Mucosa of descending colon (tissue), 3 donors: ENCODE measurements around the gene RMC1. TPM values are rescaled to one million over a fixed set of nuclear protein-coding genes. Genes with fewer than 3 reads are reported as not detected.
A peak's percentile ranks its signal among the peaks of the same experiment; 100 is the strongest.

Source experiments
- ATAC-seq: fragments of 200-7000 bp; cut with Tn5 transposase; one replicate; pipeline ENCODE4 v1.9.1; 2020; ENCODE audit warnings: mild to moderate bottlenecking, moderate library complexity
- DNase-seq, 3 donors: peaks; one replicate each; pipeline ENCODE4 v3.0.0-alpha.2; 2020
- H3K36me3 ChIP-seq: fragments of 200-600 bp; one replicate; pipeline ENCODE4 v1.8.0; 2021; ENCODE audit warnings: low read depth, mild to moderate bottlenecking
- H3K4me1 ChIP-seq: fragments of 200-600 bp; one replicate; pipeline ENCODE4 v1.8.0; 2021; ENCODE audit warnings: low read depth, mild to moderate bottlenecking
- H3K4me3 ChIP-seq: fragments of 200-600 bp; one replicate; pipeline ENCODE4 v1.8.0; 2021; ENCODE audit warnings: mild to moderate bottlenecking
- H3K9me3 ChIP-seq: fragments of 200-600 bp; one replicate; pipeline ENCODE4 v1.8.0; 2021; ENCODE audit warnings: mild to moderate bottlenecking
- CTCF ChIP-seq: fragments of 200-600 bp; IDR thresholded peaks from one replicate; pipeline ENCODE4 v1.8.0; 2022; ENCODE audit warnings: antibody characterized with exemption, mild to moderate bottlenecking
- intact Hi-C, 2 donors: fragments of 100-400 bp; cut with DNase I in 1 of 2; cut with micrococcal nuclease in 1 of 2; formaldehyde crosslinking; loops; one replicate each; pipeline versions ENCODE4 v1.11.0 to v1.11.1; 2022; cut with DNase I, micrococcal nuclease
- total RNA-seq, 3 donors: library from RNA; stranded (reverse); fragmentation: NEBNext Ultra II Directional in 2 of 3; extraction: Animal tissue kit (Norgen Biotek cat#: 25700) in 2 of 3; gene quantifications; one replicate each; pipeline versions ENCODE4 v1.2.1 to v1.2.4, GENCODE V29; 2021 to 2023
- donor health status: DM: no; HTN: no; CAD: no; lungs with moderate emphysema.
- donor health status: DM: no; HTN: no; CAD: no.
- donor health status: DM: no; HTN: yes; CAD: no.

Gene RMC1
- total RNA-seq, 3 donors from 2014 or later, result 30.4 to 33.5 (median 30.5) TPM

GRCh38 chr18:23523429-23524212 is 20.3 kb downstream of the RMC1 start:
- no peaks in the 10 kb centered on the region for H3K36me3 ChIP-seq
- no peak for DNase-seq
- H3K9me3 ChIP-seq, result no peaks in the 10 kb centered on the region
- TF ChIP-seq CTCF, result no peak
- no peaks in the 10 kb centered on the region for H3K4me1 ChIP-seq
- intact Hi-C loops, result loop anchor here in 1 of 2 donors (10.0 kb wide), 1 partner anchor 61 kb away; the partner anchor contains the start of gene NPC1
- no peak overlapping the region for H3K4me3 ChIP-seq
- ATAC-seq, result no peak

- no peak for TF ChIP-seq CTCF
- DNase-seq (no peak), ATAC-seq (no peak)
- H3K4me3 ChIP-seq, result no peak overlapping the region
- H3K9me3 ChIP-seq, result no peaks in the 10 kb centered on the region
- H3K4me1 ChIP-seq, result no peaks in the 10 kb centered on the region
- intact Hi-C loops, result loop anchor here in 1 of 2 donors (10.0 kb wide), 1 partner anchor 61 kb away; the partner anchor contains the start of gene NPC1
- no peaks in the 10 kb centered on the region for H3K36me3 ChIP-seq
Measured at GRCh38 chr18:23524213-23524707, 20.9 kb downstream of the RMC1 start.

DNA sequence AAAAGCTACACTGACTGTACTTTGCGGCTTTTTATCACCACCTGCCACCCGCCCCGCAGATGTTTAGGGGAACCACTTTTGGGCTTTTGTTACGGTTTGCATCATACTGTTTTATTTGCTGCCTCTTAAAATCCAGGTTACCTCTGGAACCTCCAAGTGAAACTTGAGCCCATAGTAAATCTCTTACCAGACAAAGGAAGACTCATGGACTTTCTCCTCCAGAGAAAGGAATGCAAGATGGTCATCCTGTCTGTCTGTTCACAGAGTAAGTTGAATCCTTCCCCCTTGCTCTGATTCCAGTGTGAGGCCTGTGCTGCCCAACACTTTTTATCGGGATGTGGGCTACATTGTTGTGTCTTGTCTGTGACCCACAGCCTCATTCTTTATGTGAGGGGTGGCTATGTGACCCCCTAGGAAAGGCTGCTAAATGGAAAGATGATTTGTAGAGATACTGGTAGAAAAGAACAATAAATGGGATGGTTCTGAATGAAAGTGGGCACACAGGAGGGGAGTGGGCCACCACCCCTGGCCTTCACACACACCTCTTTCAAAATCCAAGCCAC is 23.3 kb downstream of the RMC1 start:
- TF ChIP-seq CTCF, result no peak
- H3K36me3 ChIP-seq, result peaks cover 9% of the 10 kb centered on the region
- H3K9me3 ChIP-seq, result no peaks in the 10 kb centered on the region
- intact Hi-C loops, result loop anchor here in 1 of 2 donors (10.0 kb wide), 1 partner anchor 58 kb away; the partner anchor contains the start of gene NPC1
- no peak for DNase-seq
- H3K4me3 ChIP-seq, result no peak overlapping the region
- no peaks in the 10 kb centered on the region for H3K4me1 ChIP-seq
- ATAC-seq, result no peak

GRCh38 chr18:23528580-23529472 is 25.5 kb downstream of the RMC1 start:
- intact Hi-C loops, result loop anchor here in 1 of 2 donors (10.0 kb wide), 1 partner anchor 56 kb away; the partner anchor contains the start of gene NPC1
- Histone ChIP-seq H3K9me3 (no peaks in the 10 kb centered on the region), H3K4me3 (no peak overlapping the region), H3K4me1 (no peaks in the 10 kb centered on the region), H3K36me3 (peaks cover 12% of the 10 kb centered on the region)
- peak; percentile 48 for ATAC-seq
- no peak for TF ChIP-seq CTCF
- DNase-seq, result peak in 1 of 3 donors; percentile 35

DNA sequence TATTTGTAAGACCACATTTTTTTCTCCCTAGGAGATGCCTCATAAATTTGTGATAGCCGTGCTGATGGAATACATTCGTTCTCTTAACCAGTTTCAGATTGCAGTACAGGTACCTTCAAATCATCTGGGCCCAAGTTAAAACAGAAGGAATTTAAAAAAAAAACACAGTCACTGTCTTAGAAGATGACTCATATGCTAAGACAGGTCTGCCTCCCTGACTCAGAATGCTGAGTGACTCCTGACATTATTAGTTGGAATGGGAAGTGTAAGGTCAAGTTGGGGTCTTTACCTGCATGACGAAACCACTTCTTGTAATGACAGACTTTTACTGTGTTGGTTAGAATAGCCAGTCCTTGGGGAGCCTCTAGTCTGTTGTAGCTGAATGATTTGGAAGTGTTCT is 26.3 kb downstream of the RMC1 start:
- ATAC-seq, result no peak
- no peaks in the 10 kb centered on the region for H3K4me1 ChIP-seq
- intact Hi-C loops, result loop anchor here in 1 of 2 donors (10.0 kb wide), 1 partner anchor 55 kb away; the partner anchor contains the start of gene NPC1
- peaks cover 18% of the 10 kb centered on the region for H3K36me3 ChIP-seq
- no peak for TF ChIP-seq CTCF
- DNase-seq, result no peak
- no peak overlapping the region for H3K4me3 ChIP-seq
- H3K9me3 ChIP-seq, result no peaks in the 10 kb centered on the region
